Measurements from ENCODE around the gene SAE1.

SAE1 gene

DNA sequence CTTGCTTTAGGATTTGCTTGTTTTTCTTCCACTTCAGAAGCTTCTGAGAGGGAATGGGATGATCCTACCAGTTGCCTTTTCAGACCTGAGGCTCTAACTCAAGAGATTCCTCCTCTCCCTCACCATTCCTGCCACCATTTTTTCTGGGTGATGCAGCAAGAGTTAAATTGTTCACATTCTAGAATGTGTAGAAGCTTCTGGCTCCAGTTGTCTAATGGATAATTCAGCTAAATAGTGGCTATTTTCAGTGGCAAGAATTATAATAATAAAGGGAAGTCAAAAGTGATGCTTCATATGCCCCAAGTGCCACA, 79.5 kb downstream of the SAE1 start:
- no peak for DNase-seq

DNA sequence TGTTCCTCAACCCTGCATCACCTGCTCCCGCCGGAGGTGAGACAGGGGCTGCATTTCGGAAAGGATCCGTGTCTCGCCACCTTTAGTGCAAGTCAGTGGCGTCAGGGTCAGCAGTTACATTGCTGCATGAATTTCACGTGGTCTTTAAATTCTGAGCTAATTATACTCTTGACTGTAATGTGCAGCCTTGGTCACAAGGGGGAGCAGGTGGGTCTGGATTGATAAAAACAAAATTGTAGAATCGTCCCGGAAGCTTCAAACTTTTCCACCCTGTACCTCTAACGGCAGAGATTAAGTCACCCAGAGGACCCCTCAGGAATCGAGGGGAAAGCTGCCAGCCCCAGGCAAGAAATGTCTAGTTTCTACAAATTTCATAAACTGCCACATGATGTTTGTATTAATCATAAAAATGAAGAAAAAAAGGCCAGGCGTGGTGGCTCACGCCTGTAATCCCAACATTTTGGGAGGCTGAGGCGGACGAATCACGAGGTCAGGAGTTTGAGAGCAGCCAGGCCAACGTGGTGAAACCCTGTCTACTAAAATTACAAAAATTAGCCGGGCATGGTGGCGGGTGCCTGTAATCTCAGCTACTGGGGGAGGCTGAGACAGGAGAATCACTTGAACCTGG, 80.2 kb downstream of the SAE1 start:
- DNase-seq = peak in 38 of 51 donors; percentile 1 to 79 (median 32)

GRCh38 chr19:47215581-47215980, 84.9 kb downstream of the SAE1 start:
- no peak for DNase-seq

- DNase-seq = no peak
Measured at GRCh38 chr19:47221080-47221841, 90.6 kb downstream of the SAE1 start.

DNA sequence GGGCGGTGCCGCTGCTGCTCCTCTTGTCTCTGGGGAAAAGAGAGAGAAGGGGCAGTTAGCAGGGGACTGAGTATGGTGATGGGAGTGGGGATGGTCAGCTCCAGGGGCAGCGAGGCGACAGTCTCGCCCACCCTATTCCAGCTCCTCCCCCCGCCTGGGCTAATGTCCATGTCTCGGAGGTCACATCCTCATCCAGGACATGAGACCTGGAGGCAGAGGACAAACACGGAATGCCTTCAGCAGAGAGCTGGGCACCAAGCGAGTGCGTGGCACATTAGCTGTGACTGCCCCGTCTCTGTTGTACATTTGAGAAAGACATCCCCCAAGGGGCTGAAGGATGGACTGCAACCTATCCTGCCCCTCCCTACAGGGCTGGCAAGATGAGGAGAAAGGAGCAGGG, 91.3 kb downstream of the SAE1 start:
- DNase-seq = no peak

- peak; percentile 21 to 94 (median 78) for DNase-seq
Measured at GRCh38 chr19:47225746-47226425, 95.3 kb downstream of the SAE1 start.

GRCh38 chr19:47226426-47227351, 96.1 kb downstream of the SAE1 start:
- DNase-seq = peak in 36 of 51 donors; percentile 13 to 70 (median 44)

GRCh38 chr19:47227352-47228167, 96.9 kb downstream of the SAE1 start:
- DNase-seq = peak in 43 of 51 donors; percentile 13 to 74 (median 42)

DNA sequence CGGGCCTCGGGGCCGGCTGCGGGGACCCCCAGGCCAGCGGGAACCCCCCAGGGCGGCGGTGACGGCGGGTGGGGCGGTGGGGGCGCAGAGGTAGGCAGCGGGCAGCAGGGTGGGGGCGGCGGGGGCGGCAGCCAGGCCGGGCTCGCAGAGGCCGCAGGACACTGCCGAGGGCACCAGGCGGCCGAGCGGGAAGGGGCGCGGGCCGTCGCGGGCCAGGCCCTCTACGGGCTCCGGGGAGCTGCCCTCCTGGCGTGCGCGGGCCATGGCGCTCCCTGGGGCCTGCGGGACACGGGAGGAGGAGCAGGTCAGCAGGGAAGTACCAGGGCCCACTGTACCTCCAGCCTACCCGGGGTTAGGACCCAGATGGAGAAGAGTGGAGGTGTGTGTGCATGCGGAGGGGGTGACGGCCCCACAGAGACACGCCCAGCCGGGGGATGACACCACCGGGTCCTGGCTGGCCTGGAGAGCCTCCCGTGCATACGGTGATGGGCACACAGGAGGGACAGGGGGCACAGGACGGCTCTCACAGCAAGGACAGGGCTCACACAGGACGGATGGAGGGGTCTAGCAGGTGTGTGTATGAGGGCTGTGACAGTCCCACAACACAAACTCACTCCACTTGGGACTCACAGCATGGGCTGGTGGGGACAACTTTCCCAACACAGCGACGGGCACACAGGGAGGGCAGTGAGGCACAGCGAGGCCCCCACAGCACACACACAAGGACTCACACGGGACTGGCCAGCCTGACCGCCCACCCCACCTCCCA, 97.7 kb downstream of the SAE1 start:
- DNase-seq = peak in 15 of 51 donors; percentile 7 to 64 (median 35)

GRCh38 chr19:47228937-47229675, 98.5 kb downstream of the SAE1 start:
- DNase-seq = peak in 16 of 51 donors; percentile 11 to 64 (median 29)

DNA sequence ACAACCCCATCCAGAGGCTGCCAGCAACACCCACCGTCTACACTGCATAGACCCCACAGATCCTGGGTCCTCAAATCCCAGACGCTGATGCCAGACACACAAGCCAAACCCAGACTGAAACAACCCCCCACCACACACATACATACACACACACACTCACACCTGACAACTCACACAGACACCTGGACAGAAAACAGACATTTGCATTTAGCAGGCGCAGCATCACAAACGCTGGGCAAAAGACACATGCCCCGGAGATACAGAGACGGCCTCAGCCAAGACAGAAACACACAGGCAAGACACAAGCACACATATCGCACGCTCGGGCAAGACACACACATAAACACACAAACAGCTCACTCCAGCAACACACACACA, 99.0 kb downstream of the SAE1 start:
- peak in 10 of 51 donors; percentile 9 to 62 (median 29) for DNase-seq

DNA sequence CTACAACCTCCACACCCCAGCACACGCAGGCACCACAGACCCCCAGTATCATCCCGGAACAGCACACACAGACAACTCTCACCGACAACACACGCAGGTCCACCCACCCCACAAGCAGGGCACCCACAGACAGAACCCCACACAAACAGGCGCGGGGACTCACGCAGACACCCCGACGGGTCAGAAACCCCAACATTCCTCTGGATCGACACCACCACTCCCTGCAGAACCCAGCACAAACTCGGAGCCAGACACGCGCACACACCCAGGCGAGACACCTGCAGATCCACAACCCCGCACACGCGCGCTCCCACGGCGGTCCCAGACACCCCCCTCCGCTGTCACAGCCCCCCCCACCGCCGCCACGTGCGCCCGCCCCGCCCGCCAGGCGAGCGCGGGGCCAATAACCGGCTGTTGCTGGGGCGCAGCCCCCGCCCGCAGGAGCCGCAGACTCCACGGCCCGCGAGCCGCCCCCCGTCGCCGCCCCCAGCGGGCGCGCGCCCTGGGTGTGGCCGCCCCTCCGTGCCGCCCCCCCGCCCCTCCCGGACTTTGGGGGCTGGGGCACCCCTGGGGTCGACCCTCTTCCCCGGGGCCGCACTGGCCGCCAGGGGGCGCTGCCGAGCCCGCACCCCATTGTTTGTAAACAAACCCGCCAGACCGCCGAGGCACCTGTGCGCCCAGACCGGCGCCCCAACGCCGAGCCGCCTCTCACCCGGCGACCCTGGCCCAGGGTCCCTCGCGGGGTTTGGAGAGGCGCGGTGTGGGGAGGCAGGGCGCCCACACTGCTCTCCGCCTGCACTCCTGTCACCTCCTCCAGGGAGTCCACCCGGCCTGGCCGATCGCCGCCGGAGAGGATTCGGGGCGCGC, 99.7 kb downstream of the SAE1 start:
- DNase-seq = peak in 39 of 51 donors; percentile 12 to 72 (median 37)

DNA sequence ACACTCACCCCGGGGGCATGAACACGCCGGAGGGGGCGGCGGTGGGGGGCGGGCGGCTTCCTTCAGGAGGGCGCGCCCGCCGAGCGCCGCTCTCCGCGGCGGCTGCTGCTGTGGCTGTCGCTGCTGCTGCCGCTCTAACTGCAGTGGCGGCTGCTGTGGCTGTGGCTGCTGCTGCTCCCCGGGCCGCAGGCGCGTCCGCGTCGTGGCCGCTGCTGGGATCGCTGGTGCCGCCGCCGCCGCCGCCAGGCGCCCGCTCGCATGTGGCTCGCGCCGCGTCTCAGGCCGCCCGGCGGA, 100.2 kb downstream of the SAE1 start, which contains the start of gene BBC3:
TSS of gene BBC3 (minus strand) at position 279 of the 294 bp plus-strand sequence. CDS start 2,768 bp downstream, outside the sequence.
- no peak for DNase-seq

DNA sequence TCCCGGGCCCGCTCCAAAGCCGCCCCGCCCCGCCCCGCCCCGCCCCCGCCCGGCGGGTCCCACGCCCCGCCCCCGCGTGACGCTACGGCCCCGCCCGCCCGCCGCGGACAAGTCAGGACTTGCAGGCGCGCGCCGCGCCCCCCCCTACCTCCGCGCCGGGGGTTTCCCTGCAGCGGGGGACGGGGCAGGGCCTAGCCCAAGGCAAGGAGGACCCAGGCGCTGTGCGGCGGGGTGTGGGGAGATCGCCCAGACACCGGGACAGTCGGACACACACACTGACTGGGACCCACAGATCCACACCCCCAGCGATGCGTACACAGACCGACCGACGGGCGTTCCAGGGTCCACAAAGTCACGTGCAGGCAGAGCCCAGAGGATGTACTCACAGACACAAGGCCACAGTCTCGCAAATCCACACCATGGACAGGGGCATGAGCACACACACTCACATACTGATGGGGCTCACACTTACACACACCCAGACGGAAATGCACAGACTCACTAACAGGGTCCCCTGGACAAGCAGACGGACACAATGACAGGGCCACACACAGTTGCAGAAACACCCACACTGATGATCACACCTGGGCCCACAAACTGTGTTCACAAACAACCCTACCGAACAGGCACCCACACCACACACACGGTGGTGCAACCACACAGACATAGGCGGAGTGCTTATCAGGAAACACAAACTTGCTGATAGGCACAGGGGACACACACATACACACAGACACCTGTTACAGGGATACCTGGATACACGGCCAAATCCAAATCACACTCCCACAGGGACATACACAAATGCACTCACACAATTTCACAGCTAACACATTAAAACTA, 100.8 kb downstream of the SAE1 start:
- peak in 50 of 51 donors; percentile 32 to 92 (median 70) for DNase-seq

DNA sequence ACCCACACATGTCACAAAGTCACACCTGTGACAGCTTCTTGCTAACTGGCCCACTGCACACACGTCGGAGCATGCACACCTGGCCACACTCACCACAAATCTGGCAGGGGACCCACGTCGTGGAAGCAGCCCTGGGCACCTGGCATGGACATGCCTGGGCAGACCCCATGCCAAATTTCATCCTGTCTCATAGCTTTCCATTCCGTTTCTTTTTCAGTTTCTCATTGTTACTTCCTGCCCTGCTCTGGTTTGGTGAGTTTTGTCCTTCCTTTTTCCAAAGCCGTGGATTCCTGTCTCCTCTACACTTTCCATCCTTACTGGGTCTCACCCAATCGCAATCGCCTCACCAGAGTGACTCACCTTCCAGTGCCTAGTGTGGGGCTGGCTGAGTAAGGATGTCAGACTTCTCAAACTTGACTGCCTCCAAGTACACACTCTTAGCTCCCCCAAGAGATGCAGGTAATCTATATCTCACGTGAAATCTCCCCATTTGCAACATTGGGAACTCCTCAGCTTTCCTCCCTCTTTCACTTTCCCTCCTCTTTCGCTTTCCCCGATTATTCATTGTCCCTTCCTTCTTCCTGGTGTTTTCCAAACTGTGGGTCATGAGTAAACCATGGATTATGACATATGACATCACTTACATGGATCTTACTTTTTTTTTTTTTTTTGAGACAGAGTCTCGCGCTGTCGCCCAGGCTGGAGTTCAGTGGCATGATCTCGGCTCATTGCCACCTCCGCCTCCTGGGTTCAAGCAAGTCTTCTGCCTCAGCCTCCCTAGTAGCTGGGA, 102.0 kb downstream of the SAE1 start:
- peak in 3 of 51 donors; percentile 3 to 13 (median 9) for DNase-seq

DNA sequence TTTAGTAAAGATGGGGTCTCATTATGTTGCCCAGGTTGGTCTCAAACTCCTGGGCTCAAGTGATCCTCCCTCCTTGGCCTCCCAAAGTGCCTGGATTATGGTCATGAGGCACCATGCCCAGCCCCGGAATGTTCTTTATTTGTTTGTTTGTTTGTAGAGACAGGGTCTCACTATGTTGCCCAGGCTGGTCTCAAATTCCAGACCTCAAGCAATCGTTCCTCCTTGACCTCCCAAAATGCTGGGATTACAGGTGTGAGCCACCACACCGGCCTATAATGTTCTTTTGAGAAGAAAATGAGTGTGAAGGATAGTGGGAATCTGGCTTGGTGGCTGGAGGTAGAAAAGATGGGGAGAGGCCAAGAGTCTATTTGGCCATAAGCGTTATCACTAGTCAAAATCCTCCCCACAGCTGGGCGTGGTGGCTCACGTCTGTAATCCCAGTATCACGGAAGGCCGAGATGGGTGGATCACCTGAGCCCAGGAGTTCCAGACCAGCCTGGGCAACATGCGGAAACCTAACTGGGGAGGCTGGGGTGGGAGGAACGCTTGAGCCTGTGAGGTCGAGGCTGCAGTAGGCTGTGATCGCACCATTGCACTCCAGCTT, 105.5 kb downstream of the SAE1 start:
- DNase-seq = no peak

All from hypothalamus (tissue), 51 donors.